CD4-positive, alpha-beta memory T cell (primary cell): ENCODE measurements around the gene KLC1. TPM values are rescaled to one million over a fixed set of nuclear protein-coding genes. Genes with fewer than 3 reads are reported as not detected.
A peak's percentile ranks its signal among the peaks of the same experiment; 100 is the strongest.

Source experiments
- CTCF ChIA-PET: fragments of 350-600 bp; sonication (Branson Sonifier 250); formaldehyde crosslinking; loops from one replicate; lab custom pipeline; 2021; ENCODE audit warnings: inconsistent platforms; ENCODE audit not compliant: partially characterized antibody; lab: Charles Lee
- POLR2A ChIA-PET: fragments of 350-600 bp; sonication (Branson Sonifier 250); formaldehyde crosslinking; loops from one replicate; lab custom pipeline; 2021; ENCODE audit not compliant: partially characterized antibody; lab: Charles Lee
- DNase-seq, 5 donors: peaks; one replicate each; pipeline versions ENCODE4 v3.0.0 to v3.0.0-alpha.2; 2020 to 2022; ENCODE audit warnings: mixed read lengths in 1 of 5
- H3K27ac ChIP-seq: one replicate; pipeline ENCODE4 v1.7.0; 2013; ENCODE audit warnings: low read depth, low read length
- H3K27me3 ChIP-seq: 2 replicates; pipeline ENCODE4 v1.7.0; 2013; ENCODE audit warnings: mild to moderate bottlenecking, low read length, moderate library complexity; ENCODE audit not compliant: insufficient read depth
- H3K36me3 ChIP-seq: 2 replicates; pipeline ENCODE4 v1.7.0; 2013; ENCODE audit warnings: mild to moderate bottlenecking, low read length, moderate library complexity; ENCODE audit not compliant: insufficient read depth
- H3K4me1 ChIP-seq: 2 replicates; pipeline ENCODE4 v1.7.0; 2013; ENCODE audit warnings: mild to moderate bottlenecking, low read length, moderate library complexity; ENCODE audit not compliant: insufficient read depth
- H3K4me3 ChIP-seq, 2 donors: one replicate each; pipeline ENCODE4 v1.7.0; 2013; ENCODE audit warnings: low read length in 2 of 2, mild to moderate bottlenecking in 1 of 2
- H3K9me3 ChIP-seq, 2 donors: one replicate each; pipeline ENCODE4 v1.7.0; 2013; ENCODE audit warnings: low read length in 2 of 2, control low read depth in 1 of 2; ENCODE audit not compliant: control insufficient read depth in 1 of 2
- H3K27ac Mint-ChIP-seq, 7 donors: one replicate each; pipeline ENCODE4 v1.8.0; 2020 to 2021; ENCODE audit warnings: mixed read lengths in 7 of 7, mild to moderate bottlenecking in 6 of 7, inconsistent platforms in 3 of 7, moderate library complexity in 3 of 7
- H3K27me3 Mint-ChIP-seq, 2 donors: one replicate each; pipeline ENCODE4 v1.8.0; 2020 to 2021; ENCODE audit warnings: mixed read lengths in 2 of 2
- H3K36me3 Mint-ChIP-seq, 2 donors: one replicate each; pipeline ENCODE4 v1.8.0; 2020 to 2021; ENCODE audit warnings: mixed read lengths in 2 of 2, inconsistent platforms in 1 of 2, mild to moderate bottlenecking in 1 of 2
- H3K4me1 Mint-ChIP-seq, 4 donors: one replicate each; pipeline ENCODE4 v1.8.0; 2020 to 2021; ENCODE audit warnings: mixed read lengths in 4 of 4, mild to moderate bottlenecking in 1 of 4
- H3K4me3 Mint-ChIP-seq, 8 donors: one replicate each; pipeline ENCODE4 v1.8.0; 2020 to 2021; ENCODE audit warnings: mixed read lengths in 8 of 8, mild to moderate bottlenecking in 7 of 8, moderate library complexity in 6 of 8, inconsistent platforms in 3 of 8
- H3K9me3 Mint-ChIP-seq, 8 donors: one replicate each; pipeline ENCODE4 v1.8.0; 2020 to 2021; ENCODE audit warnings: mixed read lengths in 8 of 8, mild to moderate bottlenecking in 5 of 8, inconsistent platforms in 3 of 8, moderate library complexity in 1 of 8
- intact Hi-C: fragments of 100-400 bp; cut with micrococcal nuclease; formaldehyde crosslinking; loops from one replicate; pipeline ENCODE4 v1.15.1; 2023
- polyA plus RNA-seq, 2 donors: library from polyadenylated mRNA; unstranded; fragments of 300-500 nt; fragmentation: Illumina TruSeq; gene quantifications; one replicate each; pipeline ENCODE4 v1.2.3, GENCODE V29; 2021
- total RNA-seq, 2 experiments: library from RNA; stranded (reverse); gene quantifications; one replicate each; pipeline ENCODE4 v1.2.3, GENCODE V29; 2021

KLC1 gene
- total and polyA plus RNA-seq, 4 experiments from 2014 or later, result 31.8 to 278 (median 165) TPM

DNA sequence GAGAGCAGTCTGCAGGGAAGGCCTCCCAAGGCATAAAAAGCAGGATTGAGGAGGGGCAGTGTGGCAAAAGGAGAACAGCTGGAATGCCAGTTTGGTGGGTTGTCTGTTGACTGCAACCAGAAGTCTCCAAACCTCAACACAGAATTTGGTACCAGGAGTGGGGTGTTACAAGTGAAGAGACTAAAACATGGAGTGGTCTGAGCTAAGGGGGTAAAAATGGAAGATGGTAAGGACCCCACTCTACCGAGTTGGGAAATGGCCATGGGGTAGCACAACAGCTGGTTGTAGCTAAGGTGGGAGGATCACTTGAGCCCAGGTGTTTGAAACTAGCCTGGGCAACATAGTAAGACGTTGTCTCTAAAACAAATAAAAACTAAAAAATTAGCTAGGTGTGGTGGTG is 17.8 kb upstream of the KLC1 start:
- Mint-ChIP-seq H3K4me1 (peaks cover 13 to 19% (median 16%) of the 10 kb centered on the region in 4 donors), H3K4me3 (peak overlapping the region in 1 of 8 donors; percentile 7), H3K9me3 (peaks cover 4 to 16% (median 9%) of the 10 kb centered on the region in 8 donors), H3K27me3 (peaks cover 1 to 2% of the 10 kb centered on the region in 2 donors), H3K27ac (no peak overlapping the region), H3K36me3 (peaks cover 0 to 4% of the 10 kb centered on the region in 2 donors)
- intact Hi-C loops, result no loop called here
- Histone ChIP-seq H3K27me3 (no peaks in the 10 kb centered on the region), H3K36me3 (no peaks in the 10 kb centered on the region), H3K27ac (no peak overlapping the region), H3K4me1 (peaks cover 21% of the 10 kb centered on the region), H3K9me3 (peaks cover 0 to 10% of the 10 kb centered on the region in 2 donors), H3K4me3 (no peak overlapping the region)
- CTCF ChIA-PET, result no interaction called here
- no peak for DNase-seq
- POLR2A ChIA-PET, result interaction anchor here (1.1 kb wide), 1 partner anchor 18 kb away, joined by 4 read pairs; the partner anchor contains the start of gene KLC1

DNA sequence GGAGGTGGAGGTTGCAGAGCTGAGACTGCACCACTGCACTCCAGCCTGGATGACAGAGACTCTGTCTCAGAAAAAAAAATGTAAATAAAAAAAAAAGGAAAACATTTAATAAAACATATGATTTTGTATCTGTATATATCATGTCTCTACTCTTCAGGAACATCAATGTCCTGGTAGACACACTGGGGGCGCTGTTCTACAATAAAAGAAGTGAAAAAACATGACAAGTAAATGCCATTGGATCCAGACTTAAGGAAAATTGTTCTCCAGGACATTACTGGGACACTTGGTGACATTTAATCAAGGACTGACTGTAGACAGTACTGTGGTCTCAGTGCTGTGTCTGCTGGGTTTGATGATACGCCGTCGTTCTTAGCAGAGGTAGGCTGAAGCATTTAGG is 15.5 kb upstream of the KLC1 start:
- Histone ChIP-seq H3K4me3 (no peak overlapping the region), H3K9me3 (peaks cover 0 to 10% of the 10 kb centered on the region in 2 donors), H3K27me3 (no peaks in the 10 kb centered on the region), H3K4me1 (peaks cover 1% of the 10 kb centered on the region), H3K27ac (no peak overlapping the region), H3K36me3 (no peaks in the 10 kb centered on the region)
- ChIA-PET CTCF (no interaction called here), POLR2A (no interaction called here)
- intact Hi-C loops, result no loop called here
- DNase-seq, result no peak
- Mint-ChIP-seq H3K27ac (no peak overlapping the region), H3K36me3 (peaks cover 0 to 4% of the 10 kb centered on the region in 2 donors), H3K4me3 (no peak overlapping the region), H3K27me3 (peaks cover 0 to 2% of the 10 kb centered on the region in 2 donors), H3K9me3 (peaks cover 4 to 16% (median 9%) of the 10 kb centered on the region in 8 donors), H3K4me1 (no peaks in the 10 kb centered on the region)

DNA sequence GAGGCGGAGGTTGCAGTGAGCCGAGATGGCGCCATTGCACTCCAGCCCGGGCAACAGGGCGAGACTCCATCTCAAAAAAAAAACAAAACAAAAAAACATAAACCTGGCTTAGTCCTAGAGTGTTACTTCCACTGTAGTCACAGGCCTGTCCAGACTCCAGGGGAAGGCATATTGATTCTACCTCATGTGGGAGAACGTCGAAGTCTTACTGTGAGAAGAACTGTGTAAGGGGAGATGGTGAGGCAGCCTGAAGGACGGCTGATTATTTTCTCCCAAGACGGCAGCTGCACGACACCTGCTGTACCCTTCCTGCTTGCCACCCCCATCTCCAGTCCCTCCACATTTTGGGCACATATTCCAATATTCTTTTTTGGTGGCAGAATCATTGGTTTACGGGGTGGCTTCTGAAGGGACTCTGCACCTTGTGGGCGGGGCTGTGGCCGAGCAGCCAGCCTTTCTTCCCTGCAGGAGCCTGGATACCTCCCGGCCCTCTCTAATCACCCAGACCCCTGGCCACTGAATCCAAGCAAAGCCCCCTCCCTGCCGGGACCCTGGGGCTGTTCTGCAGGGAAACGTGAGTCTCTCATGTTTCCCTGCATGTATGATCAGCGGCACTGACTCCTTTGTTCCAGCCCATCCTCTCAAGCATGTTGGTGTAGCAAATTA is 12.2 kb upstream of the KLC1 start:
- H3K9me3 Mint-ChIP-seq, result peaks cover 0 to under 1% (median 0%) of the 10 kb centered on the region in 8 donors
- no peak overlapping the region for H3K4me3 Mint-ChIP-seq
- Histone ChIP-seq H3K27ac (no peak overlapping the region), H3K9me3 (no peaks in the 10 kb centered on the region), H3K27me3 (no peaks in the 10 kb centered on the region), H3K36me3 (no peaks in the 10 kb centered on the region), H3K4me3 (no peak overlapping the region), H3K4me1 (no peaks in the 10 kb centered on the region)
- intact Hi-C loops, result no loop called here
- no peaks in the 10 kb centered on the region for H3K4me1 Mint-ChIP-seq
- no peak for DNase-seq
- H3K27ac Mint-ChIP-seq, result no peak overlapping the region
- no peaks in the 10 kb centered on the region for H3K36me3 Mint-ChIP-seq
- H3K27me3 Mint-ChIP-seq, result no peaks in the 10 kb centered on the region
- POLR2A ChIA-PET, result interaction anchor here (0.6 kb wide), 1 partner anchor 28 kb away, joined by 3 read pairs; no protein-coding TSS in a partner anchor
- CTCF ChIA-PET, result no interaction called here

DNA sequence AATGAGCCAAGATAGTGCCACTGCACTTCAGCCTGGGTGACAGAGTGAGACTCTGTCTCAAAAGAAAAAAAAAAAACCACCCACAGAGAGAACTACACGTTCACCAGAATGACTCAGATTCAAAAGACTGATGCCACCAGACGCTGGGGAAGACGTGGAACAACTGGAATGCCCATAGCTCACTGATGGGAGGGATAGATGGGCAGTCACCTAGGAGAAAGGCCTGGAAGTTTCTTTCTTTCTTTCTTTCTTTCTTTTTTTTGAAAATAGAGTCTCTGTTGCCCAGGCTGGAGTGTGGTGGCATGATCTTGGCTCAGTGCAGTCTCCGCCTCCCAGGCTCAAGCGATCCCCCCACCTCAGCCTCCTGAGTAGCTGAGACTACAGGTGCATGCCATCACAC is 10.0 kb upstream of the KLC1 start:
- no peak overlapping the region for H3K27ac Mint-ChIP-seq
- no peaks in the 10 kb centered on the region for H3K36me3 ChIP-seq
- no peak for DNase-seq
- H3K4me3 ChIP-seq, result no peak overlapping the region
- H3K36me3 Mint-ChIP-seq, result no peaks in the 10 kb centered on the region
- no peak overlapping the region for H3K27ac ChIP-seq
- no peaks in the 10 kb centered on the region for H3K27me3 Mint-ChIP-seq
- H3K4me1 ChIP-seq, result peaks cover 8% of the 10 kb centered on the region
- H3K27me3 ChIP-seq, result no peaks in the 10 kb centered on the region
- POLR2A ChIA-PET, result no interaction called here
- H3K4me1 Mint-ChIP-seq, result peaks cover 0 to 5% (median 1%) of the 10 kb centered on the region in 4 donors
- CTCF ChIA-PET, result interaction anchor here (0.6 kb wide), 1 partner anchor 16 kb away, joined by 3 read pairs; no protein-coding TSS in a partner anchor
- no peaks in the 10 kb centered on the region for H3K9me3 ChIP-seq
- no peak overlapping the region for H3K4me3 Mint-ChIP-seq
- intact Hi-C loops, result no loop called here
- no peaks in the 10 kb centered on the region for H3K9me3 Mint-ChIP-seq

DNA sequence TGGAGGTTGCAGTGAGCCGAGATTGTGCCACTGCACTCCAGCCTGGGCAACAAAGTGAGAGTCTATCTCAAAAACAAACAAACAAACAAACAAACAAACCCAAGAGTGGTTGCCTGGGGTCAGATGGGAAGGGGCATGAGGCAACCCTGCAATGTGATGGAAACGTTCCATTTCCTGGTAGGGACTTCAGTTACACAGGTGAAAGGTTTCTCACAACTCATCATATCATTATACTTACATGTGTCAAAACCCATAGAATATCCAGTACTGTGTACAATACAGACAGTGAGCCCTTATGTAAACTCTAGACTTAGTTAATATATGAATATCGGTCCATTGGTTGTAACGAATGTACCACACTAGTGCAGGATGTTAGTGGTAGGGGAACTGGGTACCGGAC is 7.2 kb upstream of the KLC1 start:
- no peak overlapping the region for H3K27ac ChIP-seq

DNA sequence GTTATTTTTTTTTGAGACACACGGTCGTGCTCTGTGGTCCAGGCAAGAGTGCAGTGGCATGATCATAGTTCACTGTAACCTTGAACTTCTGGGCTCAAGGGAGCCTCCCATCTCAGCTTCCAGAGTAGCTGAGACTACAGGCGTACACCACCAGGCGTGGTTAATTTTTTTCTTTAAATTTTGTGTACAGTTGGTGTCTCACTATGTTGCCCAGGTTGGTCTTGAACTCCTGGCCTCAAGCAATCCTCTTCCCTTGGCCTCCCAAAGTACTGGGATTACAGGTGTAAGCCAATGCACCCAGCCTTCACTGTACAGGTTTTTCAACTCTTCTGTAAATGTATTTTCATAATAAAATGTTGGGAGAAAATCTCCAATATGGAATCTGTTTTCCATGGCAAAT is 5.7 kb upstream of the KLC1 start:
- Mint-ChIP-seq H3K9me3 (no peaks in the 10 kb centered on the region), H3K27me3 (no peaks in the 10 kb centered on the region), H3K36me3 (no peaks in the 10 kb centered on the region), H3K4me3 (no peak overlapping the region), H3K27ac (no peak overlapping the region), H3K4me1 (peaks cover 8 to 29% (median 17%) of the 10 kb centered on the region in 4 donors)
- no peaks in the 10 kb centered on the region for H3K36me3 ChIP-seq
- no peak overlapping the region for H3K27ac ChIP-seq
- H3K9me3 ChIP-seq, result no peaks in the 10 kb centered on the region
- H3K27me3 ChIP-seq, result no peaks in the 10 kb centered on the region
- H3K4me3 ChIP-seq, result no peak overlapping the region
- DNase-seq, result no peak
- intact Hi-C loops, result no loop called here
- CTCF ChIA-PET, result no interaction called here
- H3K4me1 ChIP-seq, result peaks cover 34% of the 10 kb centered on the region
- POLR2A ChIA-PET, result interaction anchor here (1.1 to 1.6 kb wide), 2 partner anchors 16 to 61 kb away, joined by 3 to 7 read pairs; partner anchors contain the start of genes BAG5 and COA8

More for the DNA sequence above, 7.2 kb upstream of the KLC1 start:
- Histone ChIP-seq H3K4me1 (peaks cover 29% of the 10 kb centered on the region), H3K4me3 (no peak overlapping the region), H3K9me3 (no peaks in the 10 kb centered on the region), H3K27me3 (no peaks in the 10 kb centered on the region), H3K36me3 (no peaks in the 10 kb centered on the region)
- Mint-ChIP-seq H3K4me1 (peaks cover 5 to 24% (median 17%) of the 10 kb centered on the region in 4 donors), H3K27me3 (no peaks in the 10 kb centered on the region), H3K9me3 (no peaks in the 10 kb centered on the region), H3K4me3 (no peak overlapping the region), H3K27ac (no peak overlapping the region), H3K36me3 (no peaks in the 10 kb centered on the region)
- POLR2A ChIA-PET, result no interaction called here
- no peak for DNase-seq
- intact Hi-C loops, result no loop called here
- CTCF ChIA-PET, result no interaction called here

DNA sequence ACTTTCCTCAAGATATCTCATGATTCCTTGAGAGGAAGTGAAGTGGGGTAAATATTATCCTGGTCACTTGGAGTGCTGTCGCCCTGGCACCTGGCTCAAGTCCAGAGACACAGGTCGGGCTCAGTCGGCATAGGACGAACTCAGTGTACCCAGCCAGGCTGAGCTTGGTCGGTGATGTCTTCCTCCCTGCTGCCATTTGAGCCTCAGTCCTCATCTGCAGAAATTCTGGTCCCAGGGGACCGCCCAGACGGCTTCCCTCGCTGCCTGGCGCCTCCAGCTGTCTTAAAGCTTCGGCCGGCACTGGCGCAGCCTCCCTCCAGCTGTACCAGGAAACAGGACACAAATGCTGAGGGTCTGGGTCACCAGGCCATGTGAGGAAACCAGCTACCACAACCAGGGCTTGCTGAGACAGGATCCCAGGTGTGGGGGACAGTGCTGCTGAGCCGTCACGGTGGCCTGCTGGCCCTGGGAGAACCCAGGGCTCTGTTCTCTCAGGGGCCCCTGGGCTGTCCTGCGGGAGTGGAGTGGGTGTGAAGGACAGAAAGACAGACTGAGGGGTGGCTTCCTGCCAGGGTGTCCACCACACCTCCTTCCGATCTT is 5.0 kb upstream of the KLC1 start:
- H3K4me3 ChIP-seq, result no peak overlapping the region
- no peaks in the 10 kb centered on the region for H3K9me3 ChIP-seq
- no peaks in the 10 kb centered on the region for H3K27me3 Mint-ChIP-seq
- ChIA-PET CTCF (no interaction called here), POLR2A (interaction anchor here (1.6 kb wide), 1 partner anchor 62 kb away, joined by 7 read pairs; the partner anchor contains the start of genes BAG5 and COA8)
- no peaks in the 10 kb centered on the region for H3K36me3 Mint-ChIP-seq
- no peak overlapping the region for H3K27ac ChIP-seq
- no peak overlapping the region for H3K27ac Mint-ChIP-seq
- no peaks in the 10 kb centered on the region for H3K36me3 ChIP-seq
- no peaks in the 10 kb centered on the region for H3K9me3 Mint-ChIP-seq
- no peak for DNase-seq
- H3K27me3 ChIP-seq, result no peaks in the 10 kb centered on the region
- peak overlapping the region in 1 of 8 donors; percentile 17 for H3K4me3 Mint-ChIP-seq
- intact Hi-C loops, result no loop called here
- peaks cover 8 to 29% (median 17%) of the 10 kb centered on the region in 4 donors for H3K4me1 Mint-ChIP-seq
- H3K4me1 ChIP-seq, result peaks cover 36% of the 10 kb centered on the region
